Liver (tissue), 9 donors: ENCODE measurements around the gene SEZ6L2. TPM values are rescaled to one million over a fixed set of nuclear protein-coding genes. Genes with fewer than 3 reads are reported as not detected.

Experiments used
- DNase-seq: peaks from one replicate; pipeline ENCODE4 v3.0.0-alpha.2; 2017; ENCODE audit warnings: low spot score
- H3K27ac ChIP-seq, 2 donors: one replicate each; pipeline ENCODE4 v1.7.0; 2013; ENCODE audit warnings: inconsistent platforms in 2 of 2, low read length in 2 of 2, control low read depth in 1 of 2, low read depth in 1 of 2, mild to moderate bottlenecking in 1 of 2
- H3K27me3 ChIP-seq, 4 donors: one replicate each; pipeline versions ENCODE4 v1.6.1 to v1.7.0; 2013; ENCODE audit warnings: low read length in 3 of 4, inconsistent platforms in 1 of 4, mild to moderate bottlenecking in 1 of 4, moderate library complexity in 1 of 4; ENCODE audit not compliant: control insufficient read depth in 4 of 4, insufficient read depth in 4 of 4
- H3K36me3 ChIP-seq, 4 donors: one replicate each; pipeline versions ENCODE4 v1.6.1 to v1.7.0; 2013; ENCODE audit warnings: low read length in 3 of 4, mild to moderate bottlenecking in 3 of 4, low read depth in 1 of 4, moderate library complexity in 1 of 4; ENCODE audit not compliant: control insufficient read depth in 4 of 4, insufficient read depth in 3 of 4
- H3K4me1 ChIP-seq, 4 donors: one replicate each; pipeline versions ENCODE4 v1.6.1 to v1.7.0; 2013; ENCODE audit warnings: low read length in 3 of 4, mild to moderate bottlenecking in 3 of 4, moderate library complexity in 1 of 4; ENCODE audit not compliant: control insufficient read depth in 4 of 4, insufficient read depth in 4 of 4
- H3K4me3 ChIP-seq, 3 donors: one replicate each; pipeline versions ENCODE4 v1.6.1 to v1.7.0; 2013; ENCODE audit warnings: low read length in 3 of 3, control low read depth in 1 of 3, low read depth in 1 of 3, mild to moderate bottlenecking in 1 of 3
- H3K9ac ChIP-seq, 2 donors: one replicate each; pipeline ENCODE4 v1.7.0; 2013; ENCODE audit warnings: low read length in 2 of 2, mild to moderate bottlenecking in 2 of 2, moderate library complexity in 2 of 2, control low read depth in 1 of 2, low read depth in 1 of 2
- H3K9me3 ChIP-seq, 4 donors: one replicate each; pipeline versions ENCODE4 v1.6.1 to v1.7.0; 2013; ENCODE audit warnings: low read length in 3 of 4; ENCODE audit not compliant: control insufficient read depth in 4 of 4
- CTCF ChIP-seq: fragments of 150-350 bp; IDR thresholded peaks from 2 replicates; pipeline ENCODE4 v1.5.1; 2017; ENCODE audit warnings: improper control_type of control experiment, low read depth, low read length; ENCODE audit not compliant: missing input control
- EGR1 ChIP-seq, 2 donors: IDR thresholded peaks; 2 replicates each; pipeline ENCODE4 v1.6.1; 2016 to 2018; ENCODE audit warnings: antibody characterized with exemption in 2 of 2, low read depth in 2 of 2
- FOXA1 ChIP-seq: IDR thresholded peaks from 2 replicates; pipeline ENCODE4 v1.6.1; 2016; ENCODE audit warnings: antibody characterized with exemption
- GABPA ChIP-seq, 2 donors: IDR thresholded peaks in 1 of 2; conservative IDR thresholded peaks in 1 of 2; 2 replicates each; pipeline ENCODE4 v1.6.1; 2016; ENCODE audit warnings: antibody characterized with exemption in 2 of 2, mild to moderate bottlenecking in 1 of 2, moderate library complexity in 1 of 2
- HNF4A ChIP-seq, 2 donors: conservative IDR thresholded peaks; 2 replicates each; pipeline ENCODE4 v1.6.1; 2016; ENCODE audit warnings: antibody characterized with exemption in 2 of 2, mild to moderate bottlenecking in 2 of 2
- JUND ChIP-seq, 2 donors: IDR thresholded peaks; 2 replicates each; pipeline ENCODE4 v1.6.1; 2016; ENCODE audit warnings: antibody characterized with exemption in 2 of 2
- MAX ChIP-seq: IDR thresholded peaks from 2 replicates; pipeline ENCODE4 v1.6.1; 2016; ENCODE audit warnings: antibody characterized with exemption
- NR2F2 ChIP-seq: IDR thresholded peaks from 2 replicates; pipeline ENCODE4 v1.6.1; 2016; ENCODE audit warnings: antibody characterized with exemption
- RAD21 ChIP-seq, 2 donors: IDR thresholded peaks; 2 replicates each; pipeline ENCODE4 v1.6.1; 2016; ENCODE audit warnings: antibody characterized with exemption in 2 of 2, mild to moderate bottlenecking in 2 of 2
- REST ChIP-seq: IDR thresholded peaks from 2 replicates; pipeline ENCODE4 v1.6.1; 2016; ENCODE audit warnings: antibody characterized with exemption, mild to moderate bottlenecking
- SP1 ChIP-seq: IDR thresholded peaks from 2 replicates; pipeline ENCODE4 v1.6.1; 2018; ENCODE audit warnings: antibody characterized with exemption, mild to moderate bottlenecking
- YY1 ChIP-seq: IDR thresholded peaks from 2 replicates; pipeline ENCODE4 v1.6.1; 2016; ENCODE audit warnings: antibody characterized with exemption, mild to moderate bottlenecking
- ZBTB33 ChIP-seq: IDR thresholded peaks from 2 replicates; pipeline ENCODE4 v1.6.1; 2016; ENCODE audit warnings: antibody characterized with exemption
- WGBS: extraction: QIAGEN DNeasy Blood & Tissue Kit; methylation state at CpG from one replicate; pipeline ENCODE4 v1.1.7; 2013; 5-methylcytosine and 5-hydroxymethylcytosine counted together
- polyA plus RNA-seq, 2 donors: library from polyadenylated mRNA; stranded (reverse) in 1 of 2; unstranded in 1 of 2; fragments of 200-250 nt in 1 of 2; fragments of >200 nt in 1 of 2; fragmentation: Nextera tagmentation in 1 of 2; extraction: Ambion mirVana in 1 of 2; gene quantifications; one replicate each; pipeline versions ENCODE4 v1.2.1 to v1.2.3, GENCODE V29; 2013 to 2015
- total RNA-seq, 2 donors: library from RNA; depleted of rRNA; stranded (reverse); fragments of >200 nt; gene quantifications; one replicate each; pipeline ENCODE4 v1.2.3, GENCODE V29; 2014
- donor health status: healthy.
- donor health status: healthy.
- donor health status: healthy.
- donor health status: healthy.
- donor health status: healthy.

SEZ6L2 gene
- total RNA-seq (under 1 TPM; 0.25 to 0.37 TPM), polyA plus RNA-seq (under 1 TPM; 0.24 to 0.35 TPM)

- H3K4me3 ChIP-seq, result peak within 1 kb of the TSS in 2 of 3 donors; percentile 25 to 65
- peaks cover 0 to 6% (median 1%) of the 10 kb centered on the region in 4 donors for H3K27me3 ChIP-seq
- no peak within 1 kb of the TSS for H3K9ac ChIP-seq
- H3K27ac ChIP-seq, result no peak within 1 kb of the TSS
- H3K4me1 ChIP-seq, result peaks cover 2 to 12% (median 6%) of the 10 kb centered on the region in 4 donors
- TF ChIP-seq EGR1 (IDR thresholded peaks at IDR 0.05; ENCODE audit: low read depth in 2 of 2) (no peak), REST (peak; percentile 98)
- H3K36me3 ChIP-seq, result no peaks in the 10 kb centered on the region
- no peaks in the 10 kb centered on the region for H3K9me3 ChIP-seq
- WGBS, result 2% methylated on average over 29 of the region's 29 CpGs
- peak; percentile 85 for DNase-seq
Measured at GRCh38 chr16:29899516-29900101, at the start of gene SEZ6L2. SEZ6L2 (minus strand) TSS chr16:29899550; CDS start chr16:29899019, 531 bp downstream.

- whole genome bisulfite sequencing, result 76% methylated on average over 2 of the region's 2 CpGs
- no peak for TF ChIP-seq JUND (IDR thresholded peaks at IDR 0.05)
- no peak for TF ChIP-seq MAX
- TF ChIP-seq HNF4A (conservative IDR thresholded peaks at IDR 0.05), result no peak
- no peak for TF ChIP-seq NR2F2
- TF ChIP-seq FOXA1, result no peak
- no peak for TF ChIP-seq RAD21 (IDR thresholded peaks at IDR 0.05)
- no peak for TF ChIP-seq SP1
- H3K27me3 ChIP-seq, result no peaks in the 10 kb centered on the region
- no peak for DNase-seq
- H3K4me1 ChIP-seq, result no peaks in the 10 kb centered on the region
- H3K36me3 ChIP-seq, result no peaks in the 10 kb centered on the region
- H3K27ac ChIP-seq, result no peak overlapping the region
- no peaks in the 10 kb centered on the region for H3K9me3 ChIP-seq
- H3K4me3 ChIP-seq, result no peak overlapping the region
- H3K9ac ChIP-seq, result no peak overlapping the region
Measured at GRCh38 chr16:29947897-29948296, 48.5 kb upstream of the SEZ6L2 start.

GRCh38 chr16:29943846-29944799 lies 44.8 kb upstream of the SEZ6L2 start:
- no peak overlapping the region for H3K4me3 ChIP-seq
- no peaks in the 10 kb centered on the region for H3K4me1 ChIP-seq
- no peak for DNase-seq
- 77% methylated on average over 11 of the region's 11 CpGs for WGBS
- H3K9ac ChIP-seq, result no peak overlapping the region
- no peaks in the 10 kb centered on the region for H3K36me3 ChIP-seq
- H3K27me3 ChIP-seq, result no peaks in the 10 kb centered on the region
- no peak overlapping the region for H3K27ac ChIP-seq
- peaks cover 0 to 3% (median 0%) of the 10 kb centered on the region in 4 donors for H3K9me3 ChIP-seq
- TF ChIP-seq FOXA1 (no peak), ZBTB33 (no peak), CTCF (no peak), GABPA (IDR thresholded peaks at IDR 0.05 in 1 of 2, conservative IDR thresholded peaks at IDR 0.05 in 1 of 2) (no peak), RAD21 (IDR thresholded peaks at IDR 0.05) (no peak), YY1 (no peak), MAX (no peak)
